Right lobe of liver (tissue), 4 donors: ENCODE results near the gene RAC2.

Experiments used
- POLR2A ChIP-seq: fragments of 450-650 bp; IDR thresholded peaks from one replicate; pipeline ENCODE4 v1.6.1; 2017; ENCODE audit warnings: antibody characterized with exemption, mild to moderate bottlenecking
- TF ChIP-seq, protein P1 (sequence below), 4 donors: fragments of 200-600 bp in 3 of 4; fragments of 450-650 bp in 1 of 4; IDR thresholded peaks; one replicate each; pipeline versions ENCODE4 v1.5.1 to v1.8.0; 2016 to 2022; ENCODE audit warnings: antibody characterized with exemption in 4 of 4, mild to moderate bottlenecking in 2 of 4
- donor health status: DM: no; HTN: no; CAD: no.
- donor health status: DM: no; HTN: no; CAD: no.
- donor health status: DM: no; HTN: yes; CAD: no.

DNA sequence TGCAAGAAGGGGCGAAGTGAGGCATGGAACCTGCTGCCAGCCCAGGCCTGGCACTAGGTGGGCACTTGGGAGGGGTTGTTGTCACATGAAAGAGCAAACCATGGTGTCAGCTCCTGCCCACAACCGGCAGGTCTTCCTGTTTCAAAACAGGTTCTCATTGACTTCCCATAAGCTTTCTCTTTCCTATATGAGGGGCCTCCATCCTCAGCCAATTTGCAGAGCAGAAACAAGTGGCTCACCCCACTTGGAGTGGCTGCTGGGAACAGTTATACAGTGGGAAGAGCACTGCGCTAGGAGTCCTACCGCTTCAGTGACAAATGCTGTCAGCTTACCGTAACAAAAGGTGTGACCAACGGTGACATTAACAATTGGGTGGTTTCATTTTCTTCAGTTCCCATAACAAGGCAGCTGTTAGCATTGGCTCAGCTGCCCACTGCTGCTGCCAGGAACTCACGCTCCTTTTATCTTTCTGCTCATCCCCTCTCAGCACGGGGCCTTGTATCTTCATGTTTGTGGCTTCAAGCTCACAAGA lies 21.6 kb downstream of the RAC2 start:
- TF ChIP-seq POLR2A: no peak
- TF ChIP-seq, protein P1, sequence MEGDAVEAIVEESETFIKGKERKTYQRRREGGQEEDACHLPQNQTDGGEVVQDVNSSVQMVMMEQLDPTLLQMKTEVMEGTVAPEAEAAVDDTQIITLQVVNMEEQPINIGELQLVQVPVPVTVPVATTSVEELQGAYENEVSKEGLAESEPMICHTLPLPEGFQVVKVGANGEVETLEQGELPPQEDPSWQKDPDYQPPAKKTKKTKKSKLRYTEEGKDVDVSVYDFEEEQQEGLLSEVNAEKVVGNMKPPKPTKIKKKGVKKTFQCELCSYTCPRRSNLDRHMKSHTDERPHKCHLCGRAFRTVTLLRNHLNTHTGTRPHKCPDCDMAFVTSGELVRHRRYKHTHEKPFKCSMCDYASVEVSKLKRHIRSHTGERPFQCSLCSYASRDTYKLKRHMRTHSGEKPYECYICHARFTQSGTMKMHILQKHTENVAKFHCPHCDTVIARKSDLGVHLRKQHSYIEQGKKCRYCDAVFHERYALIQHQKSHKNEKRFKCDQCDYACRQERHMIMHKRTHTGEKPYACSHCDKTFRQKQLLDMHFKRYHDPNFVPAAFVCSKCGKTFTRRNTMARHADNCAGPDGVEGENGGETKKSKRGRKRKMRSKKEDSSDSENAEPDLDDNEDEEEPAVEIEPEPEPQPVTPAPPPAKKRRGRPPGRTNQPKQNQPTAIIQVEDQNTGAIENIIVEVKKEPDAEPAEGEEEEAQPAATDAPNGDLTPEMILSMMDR (IDR thresholded peaks at IDR 0.05): no peak
